Fibroblast of lung (primary cell): Measurements from ENCODE around the gene PIH1D1.
A peak's percentile ranks its signal among the peaks of the same experiment; 100 is the strongest.

Experiments
- EZH2 ChIP-seq: IDR thresholded peaks from 2 replicates; pipeline ENCODE4 v1.5.1; 2012; ENCODE audit warnings: low read length, control low read depth, mild to moderate bottlenecking; ENCODE audit errors: missing control alignments
- TF ChIP-seq, protein P1 (sequence below), 2 donors: IDR thresholded peaks in 1 of 2; conservative IDR thresholded peaks in 1 of 2; 1 replicate in 1 of 2; 2 replicates in 1 of 2; pipeline ENCODE4 v1.5.1; 2011 to 2012; ENCODE audit warnings: low read length in 2 of 2, control low read depth in 1 of 2, inconsistent platforms in 1 of 2, low read depth in 1 of 2, mild to moderate bottlenecking in 1 of 2

DNA sequence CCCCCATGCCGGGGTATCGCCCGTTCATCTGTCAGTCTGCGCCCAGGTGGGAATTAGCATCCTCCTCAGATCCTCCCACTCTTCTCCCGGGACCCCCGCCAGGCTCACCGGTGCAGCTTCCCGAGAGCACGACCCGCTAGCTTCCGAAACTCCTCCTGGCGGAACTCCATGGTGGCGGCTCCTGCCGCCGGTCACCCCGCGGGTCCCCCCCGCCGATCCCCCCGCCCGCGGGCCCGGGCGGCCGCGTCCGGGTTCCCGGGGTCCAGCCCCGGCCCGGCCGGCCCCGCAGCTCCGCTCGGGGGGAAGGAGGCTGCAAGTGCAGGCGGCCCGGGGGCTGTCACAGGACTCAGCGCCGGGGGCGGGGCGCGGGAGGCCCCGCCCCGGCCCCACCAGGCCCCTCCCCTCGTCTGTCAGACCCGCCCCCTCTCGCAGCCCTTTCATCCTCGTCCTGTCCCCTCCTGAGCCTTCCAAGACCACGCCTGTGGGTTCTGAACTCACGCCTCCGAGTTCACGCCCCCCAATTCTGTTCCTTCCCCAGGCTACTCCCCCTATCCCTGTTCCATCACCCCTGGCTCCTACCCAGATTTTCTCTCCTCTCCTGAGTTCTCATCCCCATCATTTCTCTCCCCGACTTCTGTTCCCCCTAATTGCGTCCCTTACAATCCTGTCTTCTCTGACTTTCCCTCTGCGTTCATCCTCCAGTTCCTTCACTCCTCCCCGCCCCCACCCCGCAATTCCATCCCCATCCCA is 10.2 kb downstream of the PIH1D1 start, which contains the start of gene SLC17A7:
- TF ChIP-seq, protein P1, sequence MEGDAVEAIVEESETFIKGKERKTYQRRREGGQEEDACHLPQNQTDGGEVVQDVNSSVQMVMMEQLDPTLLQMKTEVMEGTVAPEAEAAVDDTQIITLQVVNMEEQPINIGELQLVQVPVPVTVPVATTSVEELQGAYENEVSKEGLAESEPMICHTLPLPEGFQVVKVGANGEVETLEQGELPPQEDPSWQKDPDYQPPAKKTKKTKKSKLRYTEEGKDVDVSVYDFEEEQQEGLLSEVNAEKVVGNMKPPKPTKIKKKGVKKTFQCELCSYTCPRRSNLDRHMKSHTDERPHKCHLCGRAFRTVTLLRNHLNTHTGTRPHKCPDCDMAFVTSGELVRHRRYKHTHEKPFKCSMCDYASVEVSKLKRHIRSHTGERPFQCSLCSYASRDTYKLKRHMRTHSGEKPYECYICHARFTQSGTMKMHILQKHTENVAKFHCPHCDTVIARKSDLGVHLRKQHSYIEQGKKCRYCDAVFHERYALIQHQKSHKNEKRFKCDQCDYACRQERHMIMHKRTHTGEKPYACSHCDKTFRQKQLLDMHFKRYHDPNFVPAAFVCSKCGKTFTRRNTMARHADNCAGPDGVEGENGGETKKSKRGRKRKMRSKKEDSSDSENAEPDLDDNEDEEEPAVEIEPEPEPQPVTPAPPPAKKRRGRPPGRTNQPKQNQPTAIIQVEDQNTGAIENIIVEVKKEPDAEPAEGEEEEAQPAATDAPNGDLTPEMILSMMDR (conservative IDR thresholded peaks at IDR 0.05 in 1 of 2, IDR thresholded peaks at IDR 0.05 in 1 of 2; ENCODE audit: low read depth in 1 of 2, low read length in 2 of 2): no peak
- peak; percentile 67 for TF ChIP-seq EZH2
